Measurements from ENCODE around the gene UNK.

Gene UNK

DNA sequence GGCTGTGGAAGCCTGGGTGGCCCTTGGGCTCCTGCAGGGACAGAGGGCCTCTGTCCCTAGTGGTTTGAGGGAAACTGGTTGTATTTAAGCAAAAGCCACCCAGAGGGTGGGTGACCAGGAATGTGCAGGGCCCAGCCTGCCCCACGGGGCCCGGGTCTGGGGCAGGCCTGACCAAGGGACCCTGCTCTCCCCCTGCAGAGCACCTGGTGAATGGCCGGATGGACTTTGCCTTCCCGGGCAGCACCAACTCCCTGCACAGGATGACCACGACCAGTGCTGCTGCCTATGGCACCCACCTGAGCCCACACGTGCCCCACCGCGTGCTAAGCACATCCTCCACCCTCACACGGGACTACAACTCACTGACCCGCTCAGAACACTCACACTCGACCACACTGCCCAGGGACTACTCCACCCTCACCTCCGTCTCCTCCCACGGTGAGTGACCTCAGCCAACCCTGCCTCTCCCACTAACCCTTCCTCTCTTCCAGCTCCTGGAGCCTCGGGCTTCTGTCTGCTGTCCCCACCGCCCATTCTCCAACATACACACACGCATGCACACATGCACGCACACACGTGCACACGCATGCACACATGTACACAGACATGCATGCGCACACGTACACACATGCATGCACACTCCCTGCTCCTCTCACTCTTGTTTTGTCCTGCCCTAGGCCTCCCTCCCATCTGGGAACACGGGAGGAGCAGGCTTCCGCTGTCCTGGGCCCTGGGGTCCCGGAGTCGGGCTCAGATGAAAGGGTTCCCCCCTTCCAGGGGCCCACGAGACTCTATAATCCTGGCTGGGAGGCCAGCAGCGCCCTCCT lies 30.0 kb upstream of the UNK start:
- no peak overlapping the region for H3K4me3 ChIP-seq (ENCODE audit: low read depth, low read length)
- DNase-seq (ENCODE audit: low read depth) = no peak
- no peak for TF ChIP-seq CTCF (IDR thresholded peaks at IDR 0.05; ENCODE audit: low read depth, low read length, missing control alignments)

- no peak for TF ChIP-seq CTCF (IDR thresholded peaks at IDR 0.05; ENCODE audit: low read depth, low read length, missing control alignments)
- DNase-seq (ENCODE audit: low read depth) = no peak
- H3K4me3 ChIP-seq (ENCODE audit: low read depth, low read length) = no peak overlapping the region
Observed at GRCh38 chr17:75755205-75755901, 29.3 kb upstream of the UNK start.

DNA sequence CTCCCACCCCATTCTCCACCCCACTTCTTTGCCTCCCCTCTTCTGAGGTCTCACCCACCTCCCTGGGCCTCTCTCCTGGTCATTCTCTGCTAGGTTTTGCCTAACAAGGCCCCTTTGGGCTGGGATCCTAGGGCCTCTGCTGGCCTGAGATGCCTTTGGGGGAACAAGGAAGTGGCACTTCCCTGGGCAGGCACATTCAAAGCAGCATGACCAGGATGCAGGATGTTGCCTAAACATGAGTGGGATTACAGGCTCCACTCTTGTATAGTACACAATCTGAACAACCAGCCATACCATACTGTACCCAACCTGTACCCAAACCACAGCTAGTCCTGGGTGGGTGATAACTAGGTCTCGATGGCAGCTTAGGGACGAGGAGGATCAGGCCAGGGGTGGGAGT lies 28.6 kb upstream of the UNK start:
- no peak for DNase-seq (ENCODE audit: low read depth)
- TF ChIP-seq CTCF (IDR thresholded peaks at IDR 0.05; ENCODE audit: low read depth, low read length, missing control alignments) = no peak

GRCh38 chr17:75756451-75757085 lies 28.0 kb upstream of the UNK start:
- no peak for DNase-seq (ENCODE audit: low read depth)
- H3K4me3 ChIP-seq (ENCODE audit: low read depth, low read length) = no peak overlapping the region
- no peak for TF ChIP-seq CTCF (IDR thresholded peaks at IDR 0.05; ENCODE audit: low read depth, low read length, missing control alignments)

More for the DNA sequence above, 28.6 kb upstream of the UNK start:
- H3K4me3 ChIP-seq (ENCODE audit: low read depth, low read length) = no peak overlapping the region

- no peak for DNase-seq (ENCODE audit: low read depth)
- no peak overlapping the region for H3K4me3 ChIP-seq (ENCODE audit: low read depth, low read length)
- TF ChIP-seq CTCF (IDR thresholded peaks at IDR 0.05; ENCODE audit: low read depth, low read length, missing control alignments) = no peak
Observed at GRCh38 chr17:75757086-75757681, 27.4 kb upstream of the UNK start.

GRCh38 chr17:75758131-75758905 lies 26.3 kb upstream of the UNK start:
- no peak for DNase-seq (ENCODE audit: low read depth)
- H3K4me3 ChIP-seq (ENCODE audit: low read depth, low read length) = no peak overlapping the region
- no peak for TF ChIP-seq CTCF (IDR thresholded peaks at IDR 0.05; ENCODE audit: low read depth, low read length, missing control alignments)

All from GM12864 (cell line).